SK-MEL-5 (cell line): ENCODE measurements around the gene PDE8A. TPM values are rescaled to one million over a fixed set of nuclear protein-coding genes. Genes with fewer than 3 reads are reported as not detected.
A peak's percentile ranks its signal among the peaks of the same experiment; 100 is the strongest.
"Not testable (repeated sequence)": the region's sequence is repeated elsewhere in the genome, so short reads cannot be mapped to it uniquely, and the experiment has no call there.

ENCODE experiments used
- DNase-seq: peaks from one replicate; pipeline ENCODE4 v3.0.0-alpha.2; 2016; ENCODE audit warnings: low read depth, low spot score
- in situ Hi-C: cut with HindIII; loops from 2 replicates; pipeline ENCODE4 v1.10.0; 2016; ENCODE audit warnings: low sequenced_read_pairs, high pct_unique_total_duplicates, low pct_unique_long_range_greater_than_20kb
- total RNA-seq: library from RNA; depleted of rRNA; stranded (reverse); fragments of >200 nt; shearing (Covaris generic); gene quantifications from 2 replicates; pipeline ENCODE4 v1.2.3, GENCODE V29; 2014

The PDE8A gene
- total RNA-seq, 1 experiment from 2014 or later = 24.0 TPM

- no peak for DNase-seq
- in situ Hi-C loops = no loop called here
Observed at GRCh38 chr15:85003593-85004312, 22.1 kb downstream of the PDE8A start.

GRCh38 chr15:85004550-85004949, 22.9 kb downstream of the PDE8A start:
- in situ Hi-C loops = no loop called here
- DNase-seq = no peak

GRCh38 chr15:85005319-85005718, 23.7 kb downstream of the PDE8A start:
- no peak for DNase-seq
- in situ Hi-C loops = no loop called here

- peak; percentile 29 for DNase-seq
- in situ Hi-C loops = no loop called here
Observed at GRCh38 chr15:85005746-85006145, 24.1 kb downstream of the PDE8A start.

GRCh38 chr15:85006201-85006600, 24.5 kb downstream of the PDE8A start:
- in situ Hi-C loops = no loop called here
- no peak for DNase-seq

GRCh38 chr15:85006655-85007054, 25.0 kb downstream of the PDE8A start:
- in situ Hi-C loops = no loop called here
- no peak for DNase-seq

- in situ Hi-C loops = no loop called here
- DNase-seq = no peak
Observed at GRCh38 chr15:85007137-85007536, 25.5 kb downstream of the PDE8A start.

- DNase-seq = no peak
- in situ Hi-C loops = no loop called here
Observed at GRCh38 chr15:85007741-85008397, 26.2 kb downstream of the PDE8A start.

GRCh38 chr15:85008474-85009260, 27.0 kb downstream of the PDE8A start:
- in situ Hi-C loops = no loop called here
- DNase-seq = no peak

- in situ Hi-C loops = no loop called here
- DNase-seq = no peak
Observed at GRCh38 chr15:85009435-85009834, 27.8 kb downstream of the PDE8A start.

- in situ Hi-C loops = no loop called here
- DNase-seq = no peak
Observed at GRCh38 chr15:85010071-85010385, 28.4 kb downstream of the PDE8A start.

GRCh38 chr15:85010386-85011159, 28.9 kb downstream of the PDE8A start:
- DNase-seq = no peak
- in situ Hi-C loops = no loop called here

- in situ Hi-C loops = no loop called here
- DNase-seq = no peak
Observed at GRCh38 chr15:85011160-85011571, 29.5 kb downstream of the PDE8A start.

GRCh38 chr15:85011724-85012123, 30.1 kb downstream of the PDE8A start:
- in situ Hi-C loops, DNase-seq: not testable (repeated sequence)

- DNase-seq = no peak
- in situ Hi-C loops = no loop called here
Observed at GRCh38 chr15:85013785-85014184, 32.1 kb downstream of the PDE8A start.

- in situ Hi-C loops = no loop called here
- no peak for DNase-seq
Observed at GRCh38 chr15:85014932-85015331, 33.3 kb downstream of the PDE8A start.

- in situ Hi-C loops = no loop called here
- no peak for DNase-seq
Observed at GRCh38 chr15:85016275-85016674, 34.6 kb downstream of the PDE8A start.
